ENCODE data around the gene PICK1.

The PICK1 gene

DNA sequence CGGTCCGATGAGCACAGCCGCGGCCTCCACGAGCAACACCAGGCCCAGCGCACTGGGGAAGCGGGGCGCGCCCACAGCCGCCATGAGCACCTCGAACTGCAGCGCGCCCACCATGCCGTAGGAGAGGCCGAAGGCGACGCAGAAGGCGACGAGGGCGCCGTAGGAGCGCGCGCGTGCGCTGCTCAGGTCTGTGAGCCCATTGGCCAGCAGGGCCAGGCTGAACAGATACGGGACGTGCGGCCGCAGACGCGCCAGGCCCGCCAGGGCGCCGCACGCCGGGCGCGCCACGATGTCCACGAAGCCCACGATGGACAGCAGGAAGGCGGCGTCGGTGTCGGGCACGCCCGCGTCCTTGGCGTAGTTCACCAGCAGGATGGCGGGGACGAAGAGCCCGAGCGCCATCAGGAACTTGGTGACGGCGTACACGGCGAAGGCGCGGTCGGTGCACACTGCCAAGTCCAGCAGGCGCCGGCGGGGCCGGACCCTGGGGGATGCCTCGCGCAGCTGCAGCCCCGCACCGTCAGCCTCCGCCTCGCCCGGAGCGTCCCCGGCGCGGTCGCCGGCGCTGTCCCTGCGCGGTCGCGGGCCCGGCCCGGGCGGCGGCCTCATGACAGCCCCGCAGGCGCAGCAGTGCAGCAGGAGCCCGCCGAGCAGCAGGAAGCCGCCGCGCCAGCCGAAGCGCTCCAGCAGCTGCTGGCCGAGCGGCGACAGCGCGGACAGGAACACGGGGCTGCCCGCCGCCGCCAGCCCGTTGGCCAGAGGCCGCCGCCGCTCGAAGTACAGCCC lies 23.8 kb downstream of the PICK1 start:
- Histone ChIP-seq H3K27ac (no peak overlapping the region), H3K36me3 (no peaks in the 10 kb centered on the region), H3K9me3 (ENCODE audit: severe bottlenecking) (no peaks in the 10 kb centered on the region), H3K4me3 (ENCODE audit: low read depth, low read length) (no peak overlapping the region), H3K27me3 (ENCODE audit: insufficient read depth, low read depth, severe bottlenecking) (no peaks in the 10 kb centered on the region)
- TF ChIP-seq, protein P1, sequence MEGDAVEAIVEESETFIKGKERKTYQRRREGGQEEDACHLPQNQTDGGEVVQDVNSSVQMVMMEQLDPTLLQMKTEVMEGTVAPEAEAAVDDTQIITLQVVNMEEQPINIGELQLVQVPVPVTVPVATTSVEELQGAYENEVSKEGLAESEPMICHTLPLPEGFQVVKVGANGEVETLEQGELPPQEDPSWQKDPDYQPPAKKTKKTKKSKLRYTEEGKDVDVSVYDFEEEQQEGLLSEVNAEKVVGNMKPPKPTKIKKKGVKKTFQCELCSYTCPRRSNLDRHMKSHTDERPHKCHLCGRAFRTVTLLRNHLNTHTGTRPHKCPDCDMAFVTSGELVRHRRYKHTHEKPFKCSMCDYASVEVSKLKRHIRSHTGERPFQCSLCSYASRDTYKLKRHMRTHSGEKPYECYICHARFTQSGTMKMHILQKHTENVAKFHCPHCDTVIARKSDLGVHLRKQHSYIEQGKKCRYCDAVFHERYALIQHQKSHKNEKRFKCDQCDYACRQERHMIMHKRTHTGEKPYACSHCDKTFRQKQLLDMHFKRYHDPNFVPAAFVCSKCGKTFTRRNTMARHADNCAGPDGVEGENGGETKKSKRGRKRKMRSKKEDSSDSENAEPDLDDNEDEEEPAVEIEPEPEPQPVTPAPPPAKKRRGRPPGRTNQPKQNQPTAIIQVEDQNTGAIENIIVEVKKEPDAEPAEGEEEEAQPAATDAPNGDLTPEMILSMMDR (IDR thresholded peaks at IDR 0.05; ENCODE audit: low read depth, low read length): no peak
- no peak for DNase-seq

DNA sequence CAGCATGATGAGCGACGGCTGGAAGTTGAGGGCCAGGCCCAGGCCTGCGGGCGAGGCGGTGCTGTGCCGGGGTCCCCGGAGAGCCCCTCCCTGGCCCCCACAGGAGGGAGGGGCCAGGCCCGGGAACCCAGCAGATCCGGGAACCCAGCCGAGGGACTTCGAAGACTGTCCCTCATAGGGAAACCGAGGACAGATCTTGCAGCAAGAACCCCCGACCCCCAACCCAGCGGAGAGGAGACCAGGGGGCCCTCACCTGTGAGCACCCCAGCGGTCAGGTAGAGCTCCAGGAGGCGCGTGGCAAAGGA lies 24.4 kb downstream of the PICK1 start:
- H3K4me3 ChIP-seq (ENCODE audit: low read depth, low read length): no peak overlapping the region
- no peaks in the 10 kb centered on the region for H3K36me3 ChIP-seq

DNA sequence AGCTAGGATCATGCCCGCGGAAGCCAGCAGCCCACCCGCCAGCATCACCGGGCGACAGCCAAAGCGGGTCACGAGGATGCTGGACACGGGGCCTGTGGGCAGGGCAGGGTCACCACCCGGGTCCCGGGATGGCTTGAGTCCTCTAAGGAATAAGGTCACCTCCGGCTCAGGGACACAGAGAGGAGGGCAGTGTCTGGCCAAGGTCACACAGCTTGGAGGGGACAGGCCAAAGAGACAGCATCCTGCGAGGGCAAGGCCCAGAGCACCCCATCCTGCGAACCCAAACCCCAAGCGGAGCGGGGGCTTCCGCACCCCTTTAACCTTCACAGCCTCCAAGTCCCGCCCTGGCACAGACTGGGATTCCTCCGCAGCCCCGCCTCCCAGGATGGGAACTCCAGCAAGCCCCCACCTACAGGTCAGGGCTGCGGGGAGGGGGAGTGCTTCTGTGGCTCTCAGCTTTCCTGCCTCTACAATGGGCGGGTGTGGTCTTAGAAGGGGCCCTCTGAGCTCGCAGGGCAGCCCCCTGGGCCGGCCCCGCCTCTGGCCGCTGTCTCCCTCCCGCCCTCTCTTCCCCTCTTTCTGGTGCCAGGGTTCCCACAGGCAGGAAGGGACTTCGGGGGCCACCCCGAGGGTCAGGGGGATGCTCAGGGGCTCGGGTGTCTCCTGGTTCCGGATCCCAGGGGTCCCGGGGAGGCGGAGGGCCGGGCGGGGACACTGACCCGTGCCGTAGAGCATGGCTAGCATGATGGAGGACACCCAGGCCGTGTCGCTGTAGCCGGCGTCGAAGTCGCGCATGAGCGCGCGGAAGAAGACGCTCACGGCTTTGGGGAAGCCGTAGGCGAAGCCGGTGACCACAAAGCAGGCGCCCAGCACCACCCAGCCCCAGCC lies 25.0 kb downstream of the PICK1 start:
- Histone ChIP-seq H3K4me3 (ENCODE audit: low read depth, low read length) (no peak overlapping the region), H3K27ac (no peak overlapping the region), H3K36me3 (no peaks in the 10 kb centered on the region), H3K9me3 (ENCODE audit: severe bottlenecking) (no peaks in the 10 kb centered on the region), H3K27me3 (ENCODE audit: insufficient read depth, low read depth, severe bottlenecking) (no peaks in the 10 kb centered on the region)
- TF ChIP-seq, protein P1 (IDR thresholded peaks at IDR 0.05; ENCODE audit: low read depth, low read length): no peak
- DNase-seq: no peak

More for the DNA sequence above, 24.4 kb downstream of the PICK1 start:
- TF ChIP-seq, protein P1 (IDR thresholded peaks at IDR 0.05; ENCODE audit: low read depth, low read length): no peak
- Histone ChIP-seq H3K9me3 (ENCODE audit: severe bottlenecking) (no peaks in the 10 kb centered on the region), H3K27ac (no peak overlapping the region), H3K27me3 (ENCODE audit: insufficient read depth, low read depth, severe bottlenecking) (no peaks in the 10 kb centered on the region)
- no peak for DNase-seq

DNA sequence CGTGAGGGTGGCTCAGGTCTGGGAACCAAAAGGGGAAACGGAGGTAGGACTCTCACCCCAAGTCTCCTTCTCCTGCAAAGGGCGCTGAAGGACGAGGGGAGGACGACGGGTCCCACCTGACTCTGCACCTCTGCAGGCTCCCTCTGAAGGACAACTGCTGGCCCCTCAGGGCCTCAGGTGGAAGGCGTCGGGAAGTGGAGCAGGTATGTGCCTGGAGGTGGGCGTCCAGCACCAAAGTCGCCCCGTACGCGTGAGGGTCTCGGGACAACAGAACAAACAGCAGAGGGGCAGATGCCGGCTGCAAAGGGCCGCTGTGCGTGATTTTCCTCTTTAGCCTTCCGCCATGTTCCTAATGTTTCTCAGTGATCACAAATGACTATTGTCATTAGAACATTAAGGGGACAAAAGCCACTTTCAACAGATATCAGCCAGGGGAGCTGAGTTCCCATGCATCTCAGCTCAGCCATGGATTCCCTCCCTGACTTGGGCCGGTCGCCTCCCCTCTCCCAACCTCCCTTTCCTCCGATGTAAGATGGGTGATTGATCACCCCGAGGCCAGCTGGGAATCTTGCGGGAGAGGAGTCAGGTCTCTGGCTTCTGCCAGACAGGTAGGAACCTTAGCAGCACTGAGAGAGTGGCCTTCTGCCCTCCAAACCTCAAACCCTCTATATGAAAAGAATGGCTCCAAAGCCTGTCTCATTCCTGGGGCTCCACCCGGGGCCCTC lies 25.9 kb downstream of the PICK1 start:
- TF ChIP-seq, protein P1 (IDR thresholded peaks at IDR 0.05; ENCODE audit: low read depth, low read length): no peak
- H3K9me3 ChIP-seq (ENCODE audit: severe bottlenecking): no peaks in the 10 kb centered on the region
- no peaks in the 10 kb centered on the region for H3K27me3 ChIP-seq (ENCODE audit: insufficient read depth, low read depth, severe bottlenecking)
- peak; percentile 10 for DNase-seq
- H3K36me3 ChIP-seq: no peaks in the 10 kb centered on the region
- H3K4me3 ChIP-seq (ENCODE audit: low read depth, low read length): no peak overlapping the region
- H3K27ac ChIP-seq: no peak overlapping the region; the same call in 1 of the 2 replicates

DNA sequence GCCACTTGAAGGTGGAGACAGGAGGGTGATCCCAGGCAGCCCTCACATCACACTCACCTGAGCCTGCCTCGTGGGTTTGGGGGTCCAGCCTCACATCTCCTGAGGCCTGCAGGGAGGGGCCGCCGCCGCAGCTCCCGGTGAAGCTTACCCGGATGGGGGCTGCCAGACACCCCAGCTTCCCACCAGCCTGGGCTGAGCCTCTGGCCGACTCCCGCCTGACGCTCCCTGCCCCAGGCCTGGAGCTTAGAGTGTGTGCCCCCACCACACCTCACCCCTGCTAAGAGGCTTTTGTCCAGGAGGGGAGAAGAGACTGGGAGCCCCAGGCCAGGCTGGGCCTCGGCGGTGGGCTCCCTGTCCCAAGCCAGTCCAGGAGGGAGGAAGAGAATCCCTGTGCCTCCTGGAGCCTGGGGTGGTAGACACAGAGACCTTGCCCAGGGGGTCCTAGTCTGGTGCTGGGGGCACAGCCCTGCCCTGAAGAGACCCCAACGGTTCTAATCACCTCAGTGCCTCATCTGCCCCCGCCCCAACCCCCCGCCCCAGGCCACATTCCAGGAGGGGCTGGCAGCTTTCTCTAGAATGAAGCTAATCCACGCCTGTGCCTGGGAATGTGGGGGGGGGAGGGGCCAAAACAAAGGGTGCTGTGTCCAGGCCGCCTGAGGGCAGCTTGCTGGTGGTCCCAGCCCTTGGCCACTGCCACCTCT lies 26.9 kb downstream of the PICK1 start, which contains the start of gene SLC16A8:
TSS of gene SLC16A8 (minus strand) at position 254 of the 701 bp plus-strand sequence. CDS start 1,311 bp downstream, outside the sequence.
- DNase-seq: peak; percentile 86

More for the DNA sequence above, 26.9 kb downstream of the PICK1 start, which contains the start of gene SLC16A8:
- Histone ChIP-seq H3K27me3 (ENCODE audit: insufficient read depth, low read depth, severe bottlenecking) (no peaks in the 10 kb centered on the region), H3K36me3 (no peaks in the 10 kb centered on the region), H3K4me3 (ENCODE audit: low read depth, low read length) (no peak within 1 kb of the TSS), H3K27ac (peak within 1 kb of the TSS; percentile 54), H3K9me3 (ENCODE audit: severe bottlenecking) (no peaks in the 10 kb centered on the region)
- TF ChIP-seq, protein P1 (IDR thresholded peaks at IDR 0.05; ENCODE audit: low read depth, low read length): no peak

All from WERI-Rb-1 (cell line).